Gastrocnemius medialis (tissue), 4 donors: ENCODE results near the gene DTD2. TPM values are rescaled to one million over a fixed set of nuclear protein-coding genes. Genes with fewer than 3 reads are reported as not detected.

Experiments used
- ATAC-seq, 2 donors: fragments of 150-250 bp; one replicate each; pipeline ENCODE4 v1.9.1; 2016
- DNase-seq, 2 donors: peaks; one replicate each; pipeline ENCODE4 v3.0.0-alpha.2; 2019
- H3K27ac ChIP-seq, 4 donors: fragments of 200-600 bp; sonication (generic); 1 replicate in 1 of 4; 2 replicates in 3 of 4; pipeline ENCODE4 v1.5.1; 2016 to 2018; ENCODE audit warnings: mild to moderate bottlenecking in 2 of 4, moderate library complexity in 1 of 4
- H3K27me3 ChIP-seq, 3 donors: fragments of 200-600 bp; sonication (generic) in 2 of 3; 1 replicate in 1 of 3; 2 replicates in 2 of 3; pipeline versions ENCODE4 v1.5.1 to v1.6.0; 2016 to 2019; ENCODE audit warnings: mild to moderate bottlenecking in 1 of 3, moderate library complexity in 1 of 3
- H3K36me3 ChIP-seq, 2 donors: fragments of 200-600 bp; sonication (generic) in 1 of 2; one replicate each; pipeline ENCODE4 v1.5.1; 2017 to 2018
- H3K4me1 ChIP-seq, 2 donors: fragments of 200-600 bp; sonication (generic) in 1 of 2; one replicate each; pipeline ENCODE4 v1.5.1; 2016 to 2017; ENCODE audit warnings: mild to moderate bottlenecking in 2 of 2
- H3K4me3 ChIP-seq, 4 donors: fragments of 200-600 bp; sonication (generic) in 3 of 4; 1 replicate in 1 of 4; 2 replicates in 3 of 4; pipeline ENCODE4 v1.5.1; 2016 to 2019; ENCODE audit warnings: mild to moderate bottlenecking in 2 of 4
- H3K9me3 ChIP-seq, 3 donors: fragments of 200-600 bp; sonication (generic) in 2 of 3; 1 replicate in 1 of 3; 2 replicates in 2 of 3; pipeline ENCODE4 v1.5.1; 2016 to 2019
- CTCF ChIP-seq, 5 experiments: fragments of 450-650 bp in 3 of 5; fragments of 200-600 bp in 2 of 5; sonication (generic) in 2 of 5; IDR thresholded peaks in 4 of 5; conservative IDR thresholded peaks in 1 of 5; 1 replicate in 4 of 5; 2 replicates in 1 of 5; pipeline ENCODE4 v1.5.1; 2016 to 2019; ENCODE audit warnings: antibody characterized with exemption in 5 of 5, mild to moderate bottlenecking in 3 of 5, moderate library complexity in 3 of 5
- POLR2A ChIP-seq, 2 donors: fragments of 450-650 bp; IDR thresholded peaks; one replicate each; pipeline ENCODE4 v1.6.1; 2017; ENCODE audit warnings: antibody characterized with exemption in 2 of 2, mild to moderate bottlenecking in 2 of 2, moderate library complexity in 2 of 2
- in situ Hi-C, 4 donors: fragments of 200-750 bp; cut with MboI; loops; one replicate each; pipeline versions ENCODE4 v1.15.0 to v1.8.0; 2017; ENCODE audit warnings: low sequenced_read_pairs in 4 of 4
- intact Hi-C: fragments of 100-400 bp; cut with DNase I; formaldehyde crosslinking; loops from one replicate; pipeline ENCODE4 v1.15.1; 2023; ENCODE audit warnings: low total_unique reads
- total RNA-seq, 4 donors: library from RNA; depleted of rRNA; stranded (reverse); fragments of >200 nt; gene quantifications; one replicate each; pipeline versions ENCODE4 v1.1.0 to v1.2.3, GENCODE V29; 2016

The DTD2 gene
- total RNA-seq, 4 donors from 2014 or later: 4.0 to 7.8 (median 4.8) TPM

- H3K27me3 ChIP-seq: no peaks in the 10 kb centered on the region
- ATAC-seq (no peak), DNase-seq (no peak)
- H3K27ac ChIP-seq: no peak overlapping the region
- H3K4me1 ChIP-seq: peaks cover 4 to 10% of the 10 kb centered on the region in 2 donors
- no peak overlapping the region for H3K4me3 ChIP-seq
- in situ Hi-C loops: no loop called here
- no peaks in the 10 kb centered on the region for H3K9me3 ChIP-seq
- intact Hi-C loops: no loop called here
- TF ChIP-seq POLR2A (IDR thresholded peaks at IDR 0.05): no peak
- no peak for TF ChIP-seq CTCF (IDR thresholded peaks at IDR 0.05 in 4 of 5, conservative IDR thresholded peaks at IDR 0.05 in 1 of 5)
- peaks cover 0 to 4% of the 10 kb centered on the region in 2 donors for H3K36me3 ChIP-seq
Observed at GRCh38 chr14:31405106-31405505, 52.2 kb downstream of the DTD2 start.

- Histone ChIP-seq H3K4me1 (peaks cover 4 to 10% of the 10 kb centered on the region in 2 donors), H3K9me3 (no peaks in the 10 kb centered on the region), H3K36me3 (peaks cover 0 to 18% of the 10 kb centered on the region in 2 donors), H3K27me3 (no peaks in the 10 kb centered on the region), H3K27ac (no peak overlapping the region), H3K4me3 (no peak overlapping the region)
- in situ Hi-C loops (no loop called here), intact Hi-C loops (no loop called here)
- TF ChIP-seq POLR2A (IDR thresholded peaks at IDR 0.05): no peak
- no peak for TF ChIP-seq CTCF (IDR thresholded peaks at IDR 0.05 in 4 of 5, conservative IDR thresholded peaks at IDR 0.05 in 1 of 5)
- ATAC-seq (no peak), DNase-seq (no peak)
Observed at GRCh38 chr14:31403707-31404106, 53.6 kb downstream of the DTD2 start.

- Histone ChIP-seq H3K36me3 (peaks cover 0 to 26% of the 10 kb centered on the region in 2 donors), H3K27ac (no peak overlapping the region), H3K4me1 (peaks cover 4 to 10% of the 10 kb centered on the region in 2 donors), H3K9me3 (no peaks in the 10 kb centered on the region), H3K4me3 (no peak overlapping the region), H3K27me3 (no peaks in the 10 kb centered on the region)
- no peak for DNase-seq
- intact Hi-C loops (no loop called here), in situ Hi-C loops (no loop called here)
- no peak for ATAC-seq
- TF ChIP-seq POLR2A (IDR thresholded peaks at IDR 0.05) (no peak), CTCF (IDR thresholded peaks at IDR 0.05 in 4 of 5, conservative IDR thresholded peaks at IDR 0.05 in 1 of 5) (no peak)
Observed at GRCh38 chr14:31402764-31403439, 54.4 kb downstream of the DTD2 start.

- intact Hi-C loops: no loop called here
- Histone ChIP-seq H3K9me3 (no peaks in the 10 kb centered on the region), H3K4me3 (no peak overlapping the region), H3K27me3 (no peaks in the 10 kb centered on the region), H3K4me1 (peaks cover 4 to 10% of the 10 kb centered on the region in 2 donors), H3K36me3 (peaks cover 0 to 37% of the 10 kb centered on the region in 2 donors), H3K27ac (no peak overlapping the region)
- no peak for ATAC-seq
- TF ChIP-seq CTCF (IDR thresholded peaks at IDR 0.05 in 4 of 5, conservative IDR thresholded peaks at IDR 0.05 in 1 of 5) (no peak), POLR2A (IDR thresholded peaks at IDR 0.05) (no peak)
- no peak for DNase-seq
- in situ Hi-C loops: no loop called here
Observed at GRCh38 chr14:31401369-31401932, 55.9 kb downstream of the DTD2 start.
